HG03439 (cell line): Measurements from ENCODE around the gene FOXE3.

ENCODE experiments used
- ATAC-seq: cut with Tn5 transposase; IDR thresholded peaks from one replicate; pipeline ENCODE4 v1.9.1; 2021; ENCODE audit warnings: mild to moderate bottlenecking, moderate library complexity; ENCODE audit not compliant: unreplicated experiment

FOXE3 gene

GRCh38 chr1:47415728-47416318 is at the start of gene FOXE3:
TSS of gene FOXE3 (plus strand) at chr1:47416285. CDS start at chr1:47416316, 31 bp downstream.
- ATAC-seq = no peak

GRCh38 chr1:47367651-47368050 is 48.4 kb upstream of the FOXE3 start:
- no peak for ATAC-seq

GRCh38 chr1:47371016-47371517 is 45.0 kb upstream of the FOXE3 start:
- ATAC-seq = no peak

- no peak for ATAC-seq
Measured at GRCh38 chr1:47374501-47374900, 41.6 kb upstream of the FOXE3 start.

GRCh38 chr1:47378147-47378546 is 37.9 kb upstream of the FOXE3 start:
- ATAC-seq = no peak

- no peak for ATAC-seq
Measured at GRCh38 chr1:47380699-47381098, 35.4 kb upstream of the FOXE3 start.

GRCh38 chr1:47382399-47382983 is 33.6 kb upstream of the FOXE3 start:
- no peak for ATAC-seq

GRCh38 chr1:47384083-47384482 is 32.0 kb upstream of the FOXE3 start:
- no peak for ATAC-seq

- no peak for ATAC-seq
Measured at GRCh38 chr1:47385020-47385419, 31.1 kb upstream of the FOXE3 start.

GRCh38 chr1:47386268-47386667 is 29.8 kb upstream of the FOXE3 start:
- no peak for ATAC-seq

- ATAC-seq = no peak
Measured at GRCh38 chr1:47388030-47388890, 27.8 kb upstream of the FOXE3 start.

GRCh38 chr1:47388891-47389238 is 27.2 kb upstream of the FOXE3 start:
- no peak for ATAC-seq

GRCh38 chr1:47389731-47390130 is 26.4 kb upstream of the FOXE3 start:
- no peak for ATAC-seq

GRCh38 chr1:47390843-47391242 is 25.2 kb upstream of the FOXE3 start:
- ATAC-seq = no peak

GRCh38 chr1:47393141-47393540 is 22.9 kb upstream of the FOXE3 start:
- no peak for ATAC-seq

GRCh38 chr1:47395433-47395832 is 20.7 kb upstream of the FOXE3 start:
- ATAC-seq = no peak

- no peak for ATAC-seq
Measured at GRCh38 chr1:47396671-47397196, 19.4 kb upstream of the FOXE3 start.

GRCh38 chr1:47399138-47399845 is 16.8 kb upstream of the FOXE3 start:
- no peak for ATAC-seq

- ATAC-seq = no peak
Measured at GRCh38 chr1:47399846-47400155, 16.3 kb upstream of the FOXE3 start.

GRCh38 chr1:47401761-47402160 is 14.3 kb upstream of the FOXE3 start:
- no peak for ATAC-seq

GRCh38 chr1:47402591-47402990 is 13.5 kb upstream of the FOXE3 start:
- ATAC-seq = no peak
